ENCODE data around the gene GMCL1. TPM values are rescaled to one million over a fixed set of nuclear protein-coding genes. Genes with fewer than 3 reads are reported as not detected.

Gene GMCL1
- total RNA-seq (26.8 TPM), polyA plus RNA-seq (11.2 TPM)

GRCh38 chr2:69829256-69830044, at the start of gene GMCL1:
Gene GMCL1, plus strand, starts transcription at chr2:69829660. Its CDS starts 233 bp downstream, at chr2:69829893.
- Histone ChIP-seq H3K4me3 (ENCODE audit: low read depth, low read length) (peak within 1 kb of the TSS; percentile 74), H3K4me1 (ENCODE audit: insufficient read depth) (peaks cover 1% of the 10 kb centered on the region), H3K36me3 (ENCODE audit: insufficient read depth) (no peaks in the 10 kb centered on the region), H3K27ac (ENCODE audit: low read depth) (peak within 1 kb of the TSS; percentile 95)
- peak; percentile 90 for DNase-seq (ENCODE audit: extremely low spot score)
- under 1% methylated on average over 74 of the region's 74 CpGs for WGBS

- H3K36me3 ChIP-seq (ENCODE audit: insufficient read depth): no peaks in the 10 kb centered on the region
- H3K4me1 ChIP-seq (ENCODE audit: insufficient read depth): peaks cover 2% of the 10 kb centered on the region
- no peak overlapping the region for H3K4me3 ChIP-seq (ENCODE audit: low read depth, low read length)
- 65% methylated on average over 5 of the region's 5 CpGs for WGBS
- no peak overlapping the region for H3K27ac ChIP-seq (ENCODE audit: low read depth)
- DNase-seq (ENCODE audit: extremely low spot score): no peak
These were observed 48.5 kb upstream of the GMCL1 start for GRCh38 chr2:69780921-69781320.

GRCh38 chr2:69781321-69782248, 47.9 kb upstream of the GMCL1 start:
- Histone ChIP-seq H3K36me3 (ENCODE audit: insufficient read depth) (no peaks in the 10 kb centered on the region), H3K4me1 (ENCODE audit: insufficient read depth) (peaks cover 2% of the 10 kb centered on the region), H3K4me3 (ENCODE audit: low read depth, low read length) (no peak overlapping the region), H3K27ac (ENCODE audit: low read depth) (no peak overlapping the region)
- no peak for DNase-seq (ENCODE audit: extremely low spot score)
- whole genome bisulfite sequencing: 72% methylated on average over 5 of the region's 5 CpGs

- WGBS: 91% methylated on average over 5 of the region's 5 CpGs
These were observed 45.2 kb upstream of the GMCL1 start for GRCh38 chr2:69784228-69784627.

GRCh38 chr2:69785358-69785757, 44.1 kb upstream of the GMCL1 start:
- no peaks in the 10 kb centered on the region for H3K36me3 ChIP-seq (ENCODE audit: insufficient read depth)
- no peak overlapping the region for H3K4me3 ChIP-seq (ENCODE audit: low read depth, low read length)
- DNase-seq (ENCODE audit: extremely low spot score): no peak
- WGBS: 83% methylated on average over 2 of the region's 2 CpGs
- H3K4me1 ChIP-seq (ENCODE audit: insufficient read depth): no peaks in the 10 kb centered on the region
- no peak overlapping the region for H3K27ac ChIP-seq (ENCODE audit: low read depth)

More at GRCh38 chr2:69784228-69784627, 45.2 kb upstream of the GMCL1 start:
- Histone ChIP-seq H3K36me3 (ENCODE audit: insufficient read depth) (no peaks in the 10 kb centered on the region), H3K27ac (ENCODE audit: low read depth) (no peak overlapping the region), H3K4me3 (ENCODE audit: low read depth, low read length) (no peak overlapping the region), H3K4me1 (ENCODE audit: insufficient read depth) (no peaks in the 10 kb centered on the region)
- no peak for DNase-seq (ENCODE audit: extremely low spot score)

- Histone ChIP-seq H3K4me1 (ENCODE audit: insufficient read depth) (peaks cover under 1% of the 10 kb centered on the region), H3K27ac (ENCODE audit: low read depth) (no peak overlapping the region), H3K36me3 (ENCODE audit: insufficient read depth) (no peaks in the 10 kb centered on the region), H3K4me3 (ENCODE audit: low read depth, low read length) (no peak overlapping the region)
- no peak for DNase-seq (ENCODE audit: extremely low spot score)
- WGBS: 73% methylated on average over 4 of the region's 4 CpGs
These were observed 43.4 kb upstream of the GMCL1 start for GRCh38 chr2:69786052-69786560.

GRCh38 chr2:69789175-69789721, 40.2 kb upstream of the GMCL1 start:
- H3K36me3 ChIP-seq (ENCODE audit: insufficient read depth): no peaks in the 10 kb centered on the region
- DNase-seq (ENCODE audit: extremely low spot score): no peak
- no peak overlapping the region for H3K4me3 ChIP-seq (ENCODE audit: low read depth, low read length)
- peak overlapping the region; percentile 66 for H3K27ac ChIP-seq (ENCODE audit: low read depth)
- WGBS: 52% methylated on average over 7 of the region's 7 CpGs
- H3K4me1 ChIP-seq (ENCODE audit: insufficient read depth): peaks cover 2% of the 10 kb centered on the region

GRCh38 chr2:69789772-69790600, 39.5 kb upstream of the GMCL1 start:
- 27% methylated on average over 7 of the region's 7 CpGs for WGBS

GRCh38 chr2:69790601-69790959, 38.9 kb upstream of the GMCL1 start:
- H3K36me3 ChIP-seq (ENCODE audit: insufficient read depth): no peaks in the 10 kb centered on the region
- DNase-seq (ENCODE audit: extremely low spot score): no peak
- WGBS: 28% methylated on average over 1 of the region's 1 CpG
- peak overlapping the region; percentile 17 for H3K27ac ChIP-seq (ENCODE audit: low read depth)
- no peak overlapping the region for H3K4me3 ChIP-seq (ENCODE audit: low read depth, low read length)
- H3K4me1 ChIP-seq (ENCODE audit: insufficient read depth): peaks cover 2% of the 10 kb centered on the region

More at GRCh38 chr2:69789772-69790600, 39.5 kb upstream of the GMCL1 start:
- no peak for DNase-seq (ENCODE audit: extremely low spot score)
- Histone ChIP-seq H3K36me3 (ENCODE audit: insufficient read depth) (no peaks in the 10 kb centered on the region), H3K4me3 (ENCODE audit: low read depth, low read length) (no peak overlapping the region), H3K27ac (ENCODE audit: low read depth) (peak overlapping the region; percentile 66), H3K4me1 (ENCODE audit: insufficient read depth) (peaks cover 2% of the 10 kb centered on the region)

- H3K36me3 ChIP-seq (ENCODE audit: insufficient read depth): no peaks in the 10 kb centered on the region
- no peak overlapping the region for H3K4me3 ChIP-seq (ENCODE audit: low read depth, low read length)
- no peak for DNase-seq (ENCODE audit: extremely low spot score)
- no peak overlapping the region for H3K27ac ChIP-seq (ENCODE audit: low read depth)
- peaks cover 2% of the 10 kb centered on the region for H3K4me1 ChIP-seq (ENCODE audit: insufficient read depth)
These were observed 38.4 kb upstream of the GMCL1 start for GRCh38 chr2:69791045-69791444.

- H3K36me3 ChIP-seq (ENCODE audit: insufficient read depth): no peaks in the 10 kb centered on the region
- no peak overlapping the region for H3K4me3 ChIP-seq (ENCODE audit: low read depth, low read length)
- WGBS: 100% methylated on average over 1 of the region's 1 CpG
- no peak overlapping the region for H3K27ac ChIP-seq (ENCODE audit: low read depth)
- DNase-seq (ENCODE audit: extremely low spot score): no peak
- peaks cover under 1% of the 10 kb centered on the region for H3K4me1 ChIP-seq (ENCODE audit: insufficient read depth)
These were observed 33.3 kb upstream of the GMCL1 start for GRCh38 chr2:69796174-69796573.

- DNase-seq (ENCODE audit: extremely low spot score): no peak
- H3K27ac ChIP-seq (ENCODE audit: low read depth): no peak overlapping the region
- H3K4me3 ChIP-seq (ENCODE audit: low read depth, low read length): no peak overlapping the region
- no peaks in the 10 kb centered on the region for H3K4me1 ChIP-seq (ENCODE audit: insufficient read depth)
- no peaks in the 10 kb centered on the region for H3K36me3 ChIP-seq (ENCODE audit: insufficient read depth)
- 88% methylated on average over 4 of the region's 4 CpGs for WGBS
These were observed 32.2 kb upstream of the GMCL1 start for GRCh38 chr2:69797235-69797634.

GRCh38 chr2:69797836-69798289, 31.6 kb upstream of the GMCL1 start:
- DNase-seq (ENCODE audit: extremely low spot score): no peak
- H3K36me3 ChIP-seq (ENCODE audit: insufficient read depth): no peaks in the 10 kb centered on the region
- H3K27ac ChIP-seq (ENCODE audit: low read depth): no peak overlapping the region
- 43% methylated on average over 3 of the region's 3 CpGs for WGBS
- H3K4me3 ChIP-seq (ENCODE audit: low read depth, low read length): no peak overlapping the region
- no peaks in the 10 kb centered on the region for H3K4me1 ChIP-seq (ENCODE audit: insufficient read depth)
